Measurements from ENCODE around the gene FOXP1.

Gene FOXP1

GRCh38 chr3:71520161-71521020 is 63.1 kb downstream of the FOXP1 start:
- Histone ChIP-seq H3K36me3 (ENCODE audit: control insufficient read depth, insufficient read depth, low read length) (no peaks in the 10 kb centered on the region), H3K9me3 (ENCODE audit: control insufficient read depth, low read length) (no peaks in the 10 kb centered on the region), H3K4me3 (ENCODE audit: insufficient read depth, low read depth, low read length) (no peak overlapping the region), H3K27me3 (ENCODE audit: control insufficient read depth, insufficient read depth, low read length, poor library complexity, severe bottlenecking) (no peaks in the 10 kb centered on the region), H3K27ac (ENCODE audit: insufficient read depth, low read depth, low read length, poor library complexity, severe bottlenecking) (no peak overlapping the region), H3K4me1 (ENCODE audit: control insufficient read depth, insufficient read depth, low read length) (no peaks in the 10 kb centered on the region)
- WGBS, 2 experiments = 75 to 77% methylated on average over 9 to 10 of the region's 10 CpGs

GRCh38 chr3:71518089-71518488 is 65.4 kb downstream of the FOXP1 start:
- Histone ChIP-seq H3K9me3 (ENCODE audit: control insufficient read depth, low read length) (no peaks in the 10 kb centered on the region), H3K27ac (ENCODE audit: insufficient read depth, low read depth, low read length, poor library complexity, severe bottlenecking) (no peak overlapping the region), H3K27me3 (ENCODE audit: control insufficient read depth, insufficient read depth, low read length, poor library complexity, severe bottlenecking) (no peaks in the 10 kb centered on the region), H3K36me3 (ENCODE audit: control insufficient read depth, insufficient read depth, low read length) (no peaks in the 10 kb centered on the region), H3K4me1 (ENCODE audit: control insufficient read depth, insufficient read depth, low read length) (no peaks in the 10 kb centered on the region), H3K4me3 (ENCODE audit: insufficient read depth, low read depth, low read length) (no peak overlapping the region)

GRCh38 chr3:71517271-71517791 is 66.2 kb downstream of the FOXP1 start:
- Histone ChIP-seq H3K36me3 (ENCODE audit: control insufficient read depth, insufficient read depth, low read length) (no peaks in the 10 kb centered on the region), H3K4me3 (ENCODE audit: insufficient read depth, low read depth, low read length) (no peak overlapping the region), H3K27me3 (ENCODE audit: control insufficient read depth, insufficient read depth, low read length, poor library complexity, severe bottlenecking) (no peaks in the 10 kb centered on the region), H3K4me1 (ENCODE audit: control insufficient read depth, insufficient read depth, low read length) (no peaks in the 10 kb centered on the region), H3K27ac (ENCODE audit: insufficient read depth, low read depth, low read length, poor library complexity, severe bottlenecking) (no peak overlapping the region), H3K9me3 (ENCODE audit: control insufficient read depth, low read length) (no peaks in the 10 kb centered on the region)
- 88 to 96% methylated on average over 3 of the region's 3 CpGs for WGBS, 2 experiments

GRCh38 chr3:71515636-71516365 is 67.7 kb downstream of the FOXP1 start:
- WGBS, 2 experiments = 92 to 95% methylated on average over 11 of the region's 11 CpGs
- Histone ChIP-seq H3K27me3 (ENCODE audit: control insufficient read depth, insufficient read depth, low read length, poor library complexity, severe bottlenecking) (no peaks in the 10 kb centered on the region), H3K9me3 (ENCODE audit: control insufficient read depth, low read length) (no peaks in the 10 kb centered on the region), H3K4me1 (ENCODE audit: control insufficient read depth, insufficient read depth, low read length) (no peaks in the 10 kb centered on the region), H3K36me3 (ENCODE audit: control insufficient read depth, insufficient read depth, low read length) (no peaks in the 10 kb centered on the region), H3K27ac (ENCODE audit: insufficient read depth, low read depth, low read length, poor library complexity, severe bottlenecking) (no peak overlapping the region), H3K4me3 (ENCODE audit: insufficient read depth, low read depth, low read length) (no peak overlapping the region)

GRCh38 chr3:71514621-71515020 is 68.9 kb downstream of the FOXP1 start:
- WGBS, 2 experiments = 87 to 88% methylated on average over 5 of the region's 5 CpGs
- Histone ChIP-seq H3K9me3 (ENCODE audit: control insufficient read depth, low read length) (no peaks in the 10 kb centered on the region), H3K36me3 (ENCODE audit: control insufficient read depth, insufficient read depth, low read length) (no peaks in the 10 kb centered on the region), H3K27me3 (ENCODE audit: control insufficient read depth, insufficient read depth, low read length, poor library complexity, severe bottlenecking) (no peaks in the 10 kb centered on the region), H3K27ac (ENCODE audit: insufficient read depth, low read depth, low read length, poor library complexity, severe bottlenecking) (no peak overlapping the region), H3K4me3 (ENCODE audit: insufficient read depth, low read depth, low read length) (no peak overlapping the region), H3K4me1 (ENCODE audit: control insufficient read depth, insufficient read depth, low read length) (no peaks in the 10 kb centered on the region)

GRCh38 chr3:71513515-71513914 is 70.0 kb downstream of the FOXP1 start:
- H3K4me1 ChIP-seq (ENCODE audit: control insufficient read depth, insufficient read depth, low read length) = no peaks in the 10 kb centered on the region
- no peaks in the 10 kb centered on the region for H3K27me3 ChIP-seq (ENCODE audit: control insufficient read depth, insufficient read depth, low read length, poor library complexity, severe bottlenecking)
- H3K4me3 ChIP-seq (ENCODE audit: insufficient read depth, low read depth, low read length) = no peak overlapping the region
- WGBS, 2 experiments = 96 to 97% methylated on average over 7 of the region's 7 CpGs
- no peaks in the 10 kb centered on the region for H3K36me3 ChIP-seq (ENCODE audit: control insufficient read depth, insufficient read depth, low read length)
- no peaks in the 10 kb centered on the region for H3K9me3 ChIP-seq (ENCODE audit: control insufficient read depth, low read length)
- H3K27ac ChIP-seq (ENCODE audit: insufficient read depth, low read depth, low read length, poor library complexity, severe bottlenecking) = no peak overlapping the region

GRCh38 chr3:71513081-71513480 is 70.4 kb downstream of the FOXP1 start:
- Histone ChIP-seq H3K9me3 (ENCODE audit: control insufficient read depth, low read length) (no peaks in the 10 kb centered on the region), H3K27me3 (ENCODE audit: control insufficient read depth, insufficient read depth, low read length, poor library complexity, severe bottlenecking) (no peaks in the 10 kb centered on the region), H3K4me3 (ENCODE audit: insufficient read depth, low read depth, low read length) (no peak overlapping the region), H3K36me3 (ENCODE audit: control insufficient read depth, insufficient read depth, low read length) (no peaks in the 10 kb centered on the region), H3K27ac (ENCODE audit: insufficient read depth, low read depth, low read length, poor library complexity, severe bottlenecking) (no peak overlapping the region), H3K4me1 (ENCODE audit: control insufficient read depth, insufficient read depth, low read length) (no peaks in the 10 kb centered on the region)
- WGBS, 2 experiments = 93 to 95% methylated on average over 6 of the region's 6 CpGs

GRCh38 chr3:71512544-71512943 is 71.0 kb downstream of the FOXP1 start:
- Histone ChIP-seq H3K4me3 (ENCODE audit: insufficient read depth, low read depth, low read length) (no peak overlapping the region), H3K9me3 (ENCODE audit: control insufficient read depth, low read length) (no peaks in the 10 kb centered on the region), H3K27ac (ENCODE audit: insufficient read depth, low read depth, low read length, poor library complexity, severe bottlenecking) (no peak overlapping the region), H3K27me3 (ENCODE audit: control insufficient read depth, insufficient read depth, low read length, poor library complexity, severe bottlenecking) (no peaks in the 10 kb centered on the region), H3K36me3 (ENCODE audit: control insufficient read depth, insufficient read depth, low read length) (no peaks in the 10 kb centered on the region), H3K4me1 (ENCODE audit: control insufficient read depth, insufficient read depth, low read length) (no peaks in the 10 kb centered on the region)
- WGBS, 2 experiments = 91 to 94% methylated on average over 4 of the region's 4 CpGs

- Histone ChIP-seq H3K27me3 (ENCODE audit: control insufficient read depth, insufficient read depth, low read length, poor library complexity, severe bottlenecking) (no peaks in the 10 kb centered on the region), H3K4me3 (ENCODE audit: insufficient read depth, low read depth, low read length) (no peak overlapping the region), H3K27ac (ENCODE audit: insufficient read depth, low read depth, low read length, poor library complexity, severe bottlenecking) (no peak overlapping the region), H3K4me1 (ENCODE audit: control insufficient read depth, insufficient read depth, low read length) (no peaks in the 10 kb centered on the region), H3K9me3 (ENCODE audit: control insufficient read depth, low read length) (no peaks in the 10 kb centered on the region), H3K36me3 (ENCODE audit: control insufficient read depth, insufficient read depth, low read length) (no peaks in the 10 kb centered on the region)
- 68 to 71% methylated on average over 3 of the region's 3 CpGs for WGBS, 2 experiments
Observed at GRCh38 chr3:71512000-71512399, 71.5 kb downstream of the FOXP1 start.

GRCh38 chr3:71511446-71511845 is 72.1 kb downstream of the FOXP1 start:
- H3K36me3 ChIP-seq (ENCODE audit: control insufficient read depth, insufficient read depth, low read length) = no peaks in the 10 kb centered on the region
- H3K27me3 ChIP-seq (ENCODE audit: control insufficient read depth, insufficient read depth, low read length, poor library complexity, severe bottlenecking) = no peaks in the 10 kb centered on the region
- H3K4me1 ChIP-seq (ENCODE audit: control insufficient read depth, insufficient read depth, low read length) = no peaks in the 10 kb centered on the region
- H3K4me3 ChIP-seq (ENCODE audit: insufficient read depth, low read depth, low read length) = no peak overlapping the region
- H3K27ac ChIP-seq (ENCODE audit: insufficient read depth, low read depth, low read length, poor library complexity, severe bottlenecking) = no peak overlapping the region
- no peaks in the 10 kb centered on the region for H3K9me3 ChIP-seq (ENCODE audit: control insufficient read depth, low read length)

All from ectodermal cell (in vitro differentiated cells).